Spleen (tissue), 11 donors: Measurements from ENCODE around the gene GBE1. TPM values are rescaled to one million over a fixed set of nuclear protein-coding genes. Genes with fewer than 3 reads are reported as not detected.

Experiments used
- DNase-seq: peaks from one replicate; pipeline ENCODE4 v3.0.0-alpha.2; 2020
- H3K27ac ChIP-seq, 8 donors: fragments of 200-600 bp; sonication (generic) in 7 of 8; 1 replicate in 4 of 8; 2 replicates in 4 of 8; pipeline versions ENCODE4 v1.5.0 to v1.8.0; 2016 to 2021; ENCODE audit warnings: inconsistent platforms in 4 of 8, mild to moderate bottlenecking in 4 of 8, moderate library complexity in 1 of 8
- H3K27me3 ChIP-seq, 7 donors: fragments of 200-600 bp; sonication (generic) in 6 of 7; replicated peaks in 1 of 7; 1 replicate in 4 of 7; 2 replicates in 3 of 7; pipeline versions ENCODE4 v1.5.0 to v1.8.0; 2016 to 2021; ENCODE audit warnings: inconsistent platforms in 3 of 7, mild to moderate bottlenecking in 1 of 7
- H3K36me3 ChIP-seq, 6 donors: fragments of 200-600 bp; sonication (generic) in 5 of 6; 1 replicate in 4 of 6; 2 replicates in 2 of 6; pipeline versions ENCODE4 v1.5.0 to v1.8.0; 2016 to 2021; ENCODE audit warnings: inconsistent platforms in 2 of 6
- H3K4me1 ChIP-seq, 6 donors: fragments of 200-600 bp; sonication (generic) in 5 of 6; 1 replicate in 3 of 6; 2 replicates in 3 of 6; pipeline versions ENCODE4 v1.5.0 to v1.8.0; 2016 to 2021; ENCODE audit warnings: inconsistent platforms in 3 of 6
- H3K4me3 ChIP-seq, 8 donors: fragments of 200-600 bp; sonication (generic) in 7 of 8; 1 replicate in 4 of 8; 2 replicates in 4 of 8; pipeline versions ENCODE4 v1.5.0 to v1.8.0; 2016 to 2021; ENCODE audit warnings: inconsistent platforms in 4 of 8, mild to moderate bottlenecking in 4 of 8, moderate library complexity in 2 of 8
- H3K9me3 ChIP-seq, 8 donors: fragments of 200-600 bp; sonication (generic) in 7 of 8; 1 replicate in 4 of 8; 2 replicates in 4 of 8; pipeline versions ENCODE4 v1.5.0 to v1.8.0; 2016 to 2021; ENCODE audit warnings: inconsistent platforms in 4 of 8
- POLR2A ChIP-seq, 3 donors: fragments of 450-650 bp; IDR thresholded peaks; one replicate each; pipeline ENCODE4 v1.5.1; 2017; ENCODE audit warnings: antibody characterized with exemption in 3 of 3, mild to moderate bottlenecking in 1 of 3
- POLR2AphosphoS5 ChIP-seq, 3 donors: sonication (generic); formaldehyde crosslinking; IDR thresholded peaks; one replicate each; pipeline ENCODE4 v1.5.1; 2017; ENCODE audit warnings: antibody characterized with exemption in 3 of 3
- WGBS, 5 donors: extraction: QIAGEN DNeasy Blood & Tissue Kit in 3 of 5; methylation state at CpG; one replicate each; pipeline versions ENCODE4 v1.1.5 to v1.1.7; 2013 to 2018; 5-methylcytosine and 5-hydroxymethylcytosine counted together
- intact Hi-C: fragments of 100-400 bp; cut with DNase I; formaldehyde crosslinking; loops from one replicate; pipeline ENCODE4 v1.15.0; 2023; ENCODE audit warnings: low total_unique reads
- polyA plus RNA-seq, 3 donors: library from polyadenylated mRNA; stranded (reverse); fragments of 200-250 nt; gene quantifications; one replicate each; pipeline ENCODE4 v1.2.1, GENCODE V29; 2013
- total RNA-seq, 7 donors: library from RNA; depleted of rRNA in 3 of 7; stranded (reverse); fragments of >200 nt in 3 of 7; fragmentation: NEBNext Ultra II Directional in 4 of 7; extraction: Animal tissue kit (Norgen Biotek cat#: 25700) in 4 of 7; gene quantifications; one replicate each; pipeline versions ENCODE4 v1.1.0 to v1.2.1, GENCODE V29; 2016 to 2021
- TF ChIP-seq, protein P1 (sequence below), 11 experiments: fragments of 200-600 bp in 7 of 11; fragments of 450-650 bp in 4 of 11; sonication (generic) in 4 of 11; IDR thresholded peaks in 8 of 11; conservative IDR thresholded peaks in 3 of 11; 1 replicate in 7 of 11; 2 replicates in 4 of 11; pipeline versions ENCODE4 v1.4.0 to v1.8.0; 2016 to 2021; ENCODE audit warnings: antibody characterized with exemption in 11 of 11, inconsistent platforms in 4 of 11, mild to moderate bottlenecking in 1 of 11
- donor health status: healthy with polysubstance abuse.
- donor health status: DM: no; HTN: no; CAD: no; lungs with moderate emphysema.
- donor health status: DM: no; HTN: no; CAD: no.
- donor health status: Bipolar disorder and iron deficiency.
- donor health status: healthy.
- donor health status: DM: no; HTN: no; CAD: no.
- donor health status: DM: yes; HTN: yes; CAD: no.

Gene GBE1
- total and polyA plus RNA-seq, 10 donors = 5.0 to 34.3 (median 21.5) TPM

DNA sequence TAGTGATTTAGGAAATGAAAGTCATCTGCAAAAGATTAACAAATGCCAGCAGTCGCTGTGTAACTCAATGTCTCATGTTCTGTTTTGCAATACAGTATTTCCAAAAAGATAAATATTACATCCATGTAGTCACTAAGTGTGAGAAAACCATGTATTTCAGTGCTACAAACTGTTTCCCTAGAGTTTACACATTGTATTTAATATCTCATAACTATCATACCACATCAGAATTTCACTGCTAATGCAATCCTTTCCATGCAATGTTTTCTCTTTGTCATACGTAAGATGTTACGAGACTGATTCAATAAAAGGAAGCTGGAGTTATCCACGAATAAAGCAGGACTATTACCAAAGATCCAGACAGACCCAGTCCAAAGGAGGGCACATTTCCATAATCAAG, 269.4 kb downstream of the GBE1 start:
- no peaks in the 10 kb centered on the region for H3K27me3 ChIP-seq
- H3K27ac ChIP-seq = no peak overlapping the region
- no peak for DNase-seq
- no peaks in the 10 kb centered on the region for H3K9me3 ChIP-seq
- intact Hi-C loops = no loop called here
- 51 to 73% (median 61%) methylated on average over 4 of the region's 4 CpGs for WGBS, 5 donors
- H3K4me1 ChIP-seq = no peaks in the 10 kb centered on the region
- no peak for TF ChIP-seq POLR2A (IDR thresholded peaks at IDR 0.05)
- TF ChIP-seq, protein P1, sequence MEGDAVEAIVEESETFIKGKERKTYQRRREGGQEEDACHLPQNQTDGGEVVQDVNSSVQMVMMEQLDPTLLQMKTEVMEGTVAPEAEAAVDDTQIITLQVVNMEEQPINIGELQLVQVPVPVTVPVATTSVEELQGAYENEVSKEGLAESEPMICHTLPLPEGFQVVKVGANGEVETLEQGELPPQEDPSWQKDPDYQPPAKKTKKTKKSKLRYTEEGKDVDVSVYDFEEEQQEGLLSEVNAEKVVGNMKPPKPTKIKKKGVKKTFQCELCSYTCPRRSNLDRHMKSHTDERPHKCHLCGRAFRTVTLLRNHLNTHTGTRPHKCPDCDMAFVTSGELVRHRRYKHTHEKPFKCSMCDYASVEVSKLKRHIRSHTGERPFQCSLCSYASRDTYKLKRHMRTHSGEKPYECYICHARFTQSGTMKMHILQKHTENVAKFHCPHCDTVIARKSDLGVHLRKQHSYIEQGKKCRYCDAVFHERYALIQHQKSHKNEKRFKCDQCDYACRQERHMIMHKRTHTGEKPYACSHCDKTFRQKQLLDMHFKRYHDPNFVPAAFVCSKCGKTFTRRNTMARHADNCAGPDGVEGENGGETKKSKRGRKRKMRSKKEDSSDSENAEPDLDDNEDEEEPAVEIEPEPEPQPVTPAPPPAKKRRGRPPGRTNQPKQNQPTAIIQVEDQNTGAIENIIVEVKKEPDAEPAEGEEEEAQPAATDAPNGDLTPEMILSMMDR (IDR thresholded peaks at IDR 0.05 in 8 of 11, conservative IDR thresholded peaks at IDR 0.05 in 3 of 11) = no peak
- TF ChIP-seq POLR2AphosphoS5 (IDR thresholded peaks at IDR 0.05) = no peak
- no peak overlapping the region for H3K4me3 ChIP-seq
- peaks cover 0 to 9% (median 0%) of the 10 kb centered on the region in 6 donors for H3K36me3 ChIP-seq

DNA sequence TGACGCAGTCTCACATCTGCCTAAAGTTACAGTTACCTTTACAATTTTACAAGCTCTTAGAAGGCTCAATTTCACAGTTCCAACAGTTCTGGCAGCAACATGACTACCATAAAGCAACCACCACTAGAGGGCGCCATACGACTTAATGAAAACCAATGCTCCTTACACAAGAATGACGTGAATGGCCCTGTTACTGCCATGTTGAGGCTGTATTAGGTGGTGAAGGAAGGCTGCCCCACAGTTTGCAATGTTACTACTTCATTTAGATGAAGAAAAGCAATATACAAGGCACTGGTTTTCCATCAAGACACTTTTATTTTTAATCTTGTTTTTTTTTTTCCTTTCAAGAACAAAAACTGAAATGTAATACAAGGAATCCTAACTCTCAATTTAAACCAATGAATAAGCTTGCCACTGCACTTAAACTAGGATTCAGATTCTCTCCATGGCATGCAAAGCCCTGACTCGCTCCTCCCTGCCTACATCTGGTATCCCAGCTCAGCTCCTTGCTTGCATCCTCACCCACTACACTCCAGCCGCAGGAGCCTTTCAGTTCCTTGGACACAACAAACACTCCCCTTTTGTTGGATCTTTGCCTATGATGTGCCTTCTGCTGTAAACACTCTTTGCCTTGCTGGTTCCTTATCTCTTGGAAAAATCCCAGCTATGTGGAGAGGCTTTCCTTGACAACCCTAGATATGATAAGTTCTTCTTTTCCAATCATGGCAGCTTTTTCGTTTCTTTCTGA, 270.7 kb downstream of the GBE1 start:
- Histone ChIP-seq H3K27ac (no peak overlapping the region), H3K36me3 (peaks cover 0 to 3% (median 0%) of the 10 kb centered on the region in 6 donors), H3K4me1 (no peaks in the 10 kb centered on the region), H3K9me3 (no peaks in the 10 kb centered on the region), H3K27me3 (no peaks in the 10 kb centered on the region), H3K4me3 (no peak overlapping the region)
- 47 to 51% (median 51%) methylated on average over 7 of the region's 7 CpGs for WGBS, 5 donors
- intact Hi-C loops = no loop called here
- no peak for TF ChIP-seq POLR2AphosphoS5 (IDR thresholded peaks at IDR 0.05)
- TF ChIP-seq, protein P1 (IDR thresholded peaks at IDR 0.05 in 8 of 11, conservative IDR thresholded peaks at IDR 0.05 in 3 of 11) = peak; percentile 28 to 77 (median 72)
- DNase-seq = no peak

DNA sequence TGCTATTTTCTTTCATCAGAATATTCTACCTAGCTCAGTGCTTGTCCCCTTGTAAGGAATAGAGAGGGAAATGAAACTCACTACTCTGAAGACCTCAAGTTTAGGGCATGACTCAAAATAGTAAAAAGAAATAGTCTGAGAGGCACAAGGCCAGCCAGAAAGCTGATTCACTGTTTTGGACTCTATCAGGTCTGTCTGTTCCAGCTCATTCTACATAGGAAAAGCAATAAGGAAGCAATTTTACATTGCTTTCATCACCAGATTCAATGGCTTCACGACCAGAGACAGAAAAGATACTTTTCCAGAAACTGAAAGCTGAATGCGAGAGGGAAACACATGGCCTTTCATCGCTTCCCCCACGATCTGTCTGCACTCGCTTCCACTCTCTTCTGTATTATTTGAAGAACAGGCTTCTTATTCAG, 276.0 kb downstream of the GBE1 start:
- no peak overlapping the region for H3K4me3 ChIP-seq
- no peak for DNase-seq
- TF ChIP-seq, protein P1 (IDR thresholded peaks at IDR 0.05 in 8 of 11, conservative IDR thresholded peaks at IDR 0.05 in 3 of 11) = no peak
- no peak for TF ChIP-seq POLR2AphosphoS5 (IDR thresholded peaks at IDR 0.05)
- TF ChIP-seq POLR2A (IDR thresholded peaks at IDR 0.05) = no peak
- no peaks in the 10 kb centered on the region for H3K27me3 ChIP-seq
- intact Hi-C loops = no loop called here
- H3K36me3 ChIP-seq = peaks cover 0 to 3% (median 0%) of the 10 kb centered on the region in 6 donors
- no peaks in the 10 kb centered on the region for H3K4me1 ChIP-seq
- 26 to 54% (median 45%) methylated on average over 5 of the region's 5 CpGs for WGBS, 5 donors
- peak overlapping the region in 1 of 8 donors; percentile 9 for H3K27ac ChIP-seq
- H3K9me3 ChIP-seq = no peaks in the 10 kb centered on the region

DNA sequence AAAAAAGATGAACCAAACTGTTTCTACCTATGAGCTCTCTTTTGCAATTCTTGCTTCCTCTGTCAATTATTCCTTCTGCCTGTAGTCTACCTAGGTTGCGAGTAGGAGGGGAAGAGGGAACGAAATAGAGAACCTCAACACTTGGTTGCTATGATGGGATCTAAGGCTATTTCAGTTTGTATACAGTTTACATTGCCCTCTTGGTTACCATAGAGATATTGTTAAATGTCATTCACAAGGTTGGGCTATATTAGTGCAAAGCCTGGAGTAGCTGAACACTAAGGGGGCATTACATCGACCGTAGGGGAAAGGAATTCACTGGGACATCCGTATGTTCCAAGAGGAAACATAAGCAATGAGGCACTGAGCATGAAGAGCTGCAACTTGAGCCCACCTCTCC, 276.9 kb downstream of the GBE1 start:
- no peak for TF ChIP-seq POLR2AphosphoS5 (IDR thresholded peaks at IDR 0.05)
- TF ChIP-seq POLR2A (IDR thresholded peaks at IDR 0.05) = no peak
- TF ChIP-seq, protein P1 (IDR thresholded peaks at IDR 0.05 in 8 of 11, conservative IDR thresholded peaks at IDR 0.05 in 3 of 11) = no peak
- H3K9me3 ChIP-seq = no peaks in the 10 kb centered on the region
- H3K36me3 ChIP-seq = peaks cover 0 to 3% (median 0%) of the 10 kb centered on the region in 6 donors
- WGBS, 5 donors = 74 to 91% (median 83%) methylated on average over 5 of the region's 5 CpGs
- no peaks in the 10 kb centered on the region for H3K4me1 ChIP-seq
- H3K27me3 ChIP-seq = no peaks in the 10 kb centered on the region
- DNase-seq = no peak
- intact Hi-C loops = no loop called here
- no peak overlapping the region for H3K27ac ChIP-seq
- H3K4me3 ChIP-seq = no peak overlapping the region
